Measurements from ENCODE around the gene IRF2BP2. TPM values are rescaled to one million over a fixed set of nuclear protein-coding genes. Genes with fewer than 3 reads are reported as not detected.

The IRF2BP2 gene
- polyA plus RNA-seq, 1 donor: 74.6 TPM

DNA sequence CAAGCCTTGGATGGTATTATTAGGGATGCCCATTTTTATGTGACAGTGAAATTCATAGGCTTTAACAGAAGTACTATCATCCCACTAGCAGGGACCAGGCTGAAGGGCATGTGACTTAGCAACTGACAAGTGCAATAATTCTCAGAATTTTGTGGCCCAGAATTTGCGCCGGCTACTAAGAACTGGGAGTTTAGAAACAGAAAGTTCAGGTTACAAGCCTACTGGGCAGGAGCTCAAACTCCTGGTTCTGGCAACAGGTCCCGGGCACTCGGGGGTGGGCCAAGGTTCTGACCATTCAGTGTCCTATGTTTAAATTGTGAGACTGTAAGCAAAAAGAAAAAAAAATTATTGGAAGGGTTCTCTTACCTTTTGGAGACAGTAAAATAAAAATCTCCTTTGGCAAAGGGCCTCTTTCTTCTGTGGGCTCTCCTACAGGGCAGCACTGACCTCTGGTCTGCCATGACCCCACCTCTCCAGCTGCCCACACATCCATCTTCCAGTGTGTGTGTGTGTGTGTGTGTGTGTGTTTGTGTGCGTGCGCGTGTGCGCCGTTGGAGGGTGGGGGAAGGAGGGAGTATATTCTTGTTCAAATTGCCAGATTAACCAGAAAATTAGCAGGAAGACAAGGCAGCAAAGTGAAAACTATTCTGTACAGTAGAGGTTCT, 26.1 kb downstream of the IRF2BP2 start:
- DNase-seq (ENCODE audit: low read depth): no peak

- no peak for DNase-seq (ENCODE audit: low read depth)
Observed at GRCh38 chr1:234582681-234583301, 27.2 kb downstream of the IRF2BP2 start.

DNA sequence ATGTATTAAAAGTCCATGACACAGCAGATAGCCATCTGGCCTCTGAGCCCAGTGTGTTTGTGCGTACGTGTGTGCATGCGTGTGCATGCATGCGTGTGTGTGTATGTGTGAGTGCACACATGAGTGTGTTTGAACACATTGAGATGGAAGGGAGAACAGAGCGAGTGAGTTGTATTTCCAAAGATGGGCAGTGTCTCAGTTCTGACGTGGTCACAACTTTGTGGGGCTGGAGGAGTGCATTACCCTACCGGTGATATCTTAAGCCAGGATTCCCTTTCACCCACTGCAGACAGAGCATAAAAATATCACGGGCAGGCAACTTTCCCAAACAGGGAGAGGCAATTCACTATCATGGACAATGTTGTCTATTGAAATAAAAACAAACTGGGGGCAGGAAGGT, 27.8 kb downstream of the IRF2BP2 start:
- DNase-seq (ENCODE audit: low read depth): no peak

DNA sequence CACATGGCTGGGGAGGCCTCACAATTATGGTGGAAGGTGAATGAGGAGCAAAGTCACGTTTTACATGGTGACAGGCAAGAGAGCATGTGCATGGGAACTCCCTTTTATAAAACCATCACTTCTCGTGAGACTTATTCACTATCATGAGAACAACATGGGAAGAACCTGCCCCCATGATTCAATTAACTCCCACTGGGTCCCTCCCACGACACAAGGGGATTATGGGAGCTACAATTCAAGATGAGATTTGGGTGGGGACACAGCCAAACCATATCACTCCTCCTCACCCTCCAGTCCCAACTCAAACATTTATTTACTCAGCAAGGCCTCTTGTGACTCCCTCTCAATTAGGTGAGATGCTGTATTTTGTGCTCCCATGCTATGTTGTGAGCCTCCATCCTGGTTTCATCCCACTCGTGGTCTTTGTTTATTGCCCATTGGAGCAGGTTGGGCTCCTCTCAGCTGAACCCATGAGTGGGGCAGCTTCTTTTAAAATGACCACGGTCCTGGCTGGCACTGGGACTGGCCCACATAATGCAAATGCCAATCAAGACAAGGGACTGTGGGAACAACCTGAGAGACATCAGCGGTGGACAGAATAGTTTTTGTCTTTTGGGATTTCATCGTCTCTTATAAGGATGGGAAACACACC, 28.8 kb downstream of the IRF2BP2 start:
- DNase-seq (ENCODE audit: low read depth): no peak

- no peak for DNase-seq (ENCODE audit: low read depth)
Observed at GRCh38 chr1:234579967-234580366, 30.0 kb downstream of the IRF2BP2 start.

- no peak for DNase-seq (ENCODE audit: low read depth)
Observed at GRCh38 chr1:234578735-234579134, 31.2 kb downstream of the IRF2BP2 start.

- DNase-seq (ENCODE audit: low read depth): no peak
Observed at GRCh38 chr1:234578087-234578486, 31.9 kb downstream of the IRF2BP2 start.

GRCh38 chr1:234573711-234574299, 36.2 kb downstream of the IRF2BP2 start:
- DNase-seq (ENCODE audit: low read depth): no peak

DNA sequence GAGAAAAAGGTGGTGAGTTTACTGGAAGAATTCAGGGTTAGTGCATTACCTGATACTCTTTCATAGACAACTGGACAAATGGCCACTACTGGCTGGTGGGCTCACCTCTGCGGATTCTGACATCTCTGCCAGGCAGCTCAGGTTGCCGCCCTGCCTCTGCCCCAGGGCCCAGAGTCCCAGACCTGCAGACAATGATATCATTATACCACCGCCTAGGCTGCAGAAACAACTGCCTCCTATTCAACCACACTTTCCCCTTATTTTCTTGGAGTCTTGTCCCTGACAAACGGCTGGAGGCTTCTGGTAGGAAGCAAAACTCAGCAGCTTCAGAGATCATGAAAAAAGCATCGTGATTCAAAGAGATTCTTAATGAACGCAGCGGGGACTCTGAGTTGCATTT, 37.0 kb downstream of the IRF2BP2 start:
- no peak for DNase-seq (ENCODE audit: low read depth)

DNA sequence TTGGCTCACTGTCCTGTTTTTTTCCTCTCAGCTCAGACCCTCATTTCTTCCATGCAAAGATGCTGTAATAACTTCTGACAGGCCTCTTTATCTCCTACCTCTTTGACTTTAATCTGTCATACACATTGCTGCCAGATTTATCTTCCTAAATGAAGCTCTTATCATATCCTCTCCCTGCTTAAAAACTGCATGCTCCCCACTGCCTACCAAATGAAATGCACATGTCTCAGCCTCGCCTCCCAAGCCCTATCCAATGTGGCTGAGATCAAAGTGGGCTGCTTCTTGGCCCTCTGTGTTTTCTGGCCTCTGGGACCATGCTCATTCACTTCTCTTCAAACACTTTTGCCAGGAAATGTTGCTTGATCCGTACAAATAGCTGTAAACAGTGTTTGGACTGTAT, 38.3 kb downstream of the IRF2BP2 start:
- DNase-seq (ENCODE audit: low read depth): no peak

GRCh38 chr1:234570329-234571120, 39.5 kb downstream of the IRF2BP2 start:
- DNase-seq (ENCODE audit: low read depth): no peak

DNA sequence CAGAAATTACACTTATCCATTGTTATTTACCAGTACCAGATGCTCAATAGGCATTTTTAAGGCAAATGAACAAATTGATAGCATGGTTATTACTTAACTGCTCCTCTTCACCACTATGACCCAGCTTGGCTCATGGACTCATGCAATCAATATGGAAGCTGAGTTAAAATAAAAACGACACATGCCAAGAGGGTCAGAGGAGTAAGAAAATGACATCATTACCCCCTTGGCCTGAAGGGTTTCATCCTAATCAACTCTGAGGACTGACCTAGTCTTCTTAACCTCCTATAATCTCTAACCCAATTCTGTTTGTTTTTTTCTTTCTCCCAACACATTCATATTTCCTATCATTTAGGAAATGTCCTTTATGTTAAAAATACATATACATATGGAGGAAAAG, 41.6 kb downstream of the IRF2BP2 start:
- no peak for DNase-seq (ENCODE audit: low read depth)

DNA sequence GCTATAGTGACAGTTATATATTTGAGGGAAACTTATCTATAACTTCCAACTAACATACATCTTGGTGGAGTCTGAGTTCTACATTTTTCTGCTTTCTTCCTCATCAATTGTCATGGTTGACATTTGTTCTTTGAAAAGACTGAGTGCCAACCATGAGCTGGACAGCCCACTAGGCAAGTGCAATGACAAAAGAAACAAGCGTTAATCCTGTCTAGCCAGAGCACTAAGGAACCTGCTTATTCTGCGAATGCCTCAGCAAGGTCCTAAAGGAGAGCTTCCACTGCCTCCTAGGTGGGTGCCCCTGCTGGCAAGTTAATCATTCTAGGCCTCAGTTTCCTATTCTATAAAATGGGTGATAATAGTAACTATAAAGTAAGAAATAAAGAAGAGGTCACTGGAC, 44.8 kb downstream of the IRF2BP2 start:
- DNase-seq (ENCODE audit: low read depth): no peak

DNA sequence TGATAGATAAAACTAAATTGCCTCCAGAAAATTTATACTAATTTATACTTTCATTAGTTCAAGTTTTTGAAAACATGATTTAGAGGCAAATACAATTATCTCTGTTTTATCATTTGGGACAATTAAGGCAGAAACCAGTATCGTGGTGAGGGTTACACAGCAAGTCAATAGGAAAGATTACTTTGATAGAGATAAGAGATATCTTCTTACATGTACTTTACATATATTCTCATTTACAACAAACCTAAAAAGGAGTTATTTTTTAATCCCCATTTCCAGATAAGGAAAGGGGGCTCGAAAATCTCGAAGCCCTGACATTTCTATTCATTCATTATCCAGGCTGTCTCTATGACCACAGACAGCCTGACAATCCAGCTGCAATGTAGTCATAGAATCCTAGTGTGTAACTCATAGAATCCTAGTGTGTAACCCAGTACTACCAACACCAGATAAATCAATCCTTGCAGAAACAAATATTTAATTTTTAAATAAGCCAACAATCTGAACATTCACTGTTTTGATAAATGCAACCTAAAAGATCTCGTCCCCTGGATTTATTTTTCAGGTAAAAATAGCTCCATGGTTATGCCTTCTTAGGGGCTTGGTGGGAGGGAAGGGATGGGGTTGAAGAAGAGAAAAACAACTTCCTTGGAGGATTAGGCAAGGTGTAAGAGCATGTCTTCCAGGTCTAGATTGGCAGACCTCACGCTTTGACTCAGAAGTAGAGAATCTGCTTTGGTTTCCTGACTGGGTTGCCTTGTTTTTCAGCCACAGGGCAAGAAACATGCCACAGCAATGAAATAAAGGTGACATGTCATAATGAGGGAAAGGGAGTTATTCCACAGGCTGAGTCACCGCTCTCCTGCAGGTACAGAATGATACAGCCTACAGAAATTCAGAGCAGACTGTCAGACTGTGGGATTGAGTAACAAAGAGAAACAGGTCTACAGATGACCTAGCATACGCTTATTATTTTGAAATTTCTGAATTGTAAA, 45.6 kb downstream of the IRF2BP2 start:
- DNase-seq (ENCODE audit: low read depth): no peak

- DNase-seq (ENCODE audit: low read depth): no peak
Observed at GRCh38 chr1:234562334-234562733, 47.6 kb downstream of the IRF2BP2 start.

- DNase-seq (ENCODE audit: low read depth): no peak
Observed at GRCh38 chr1:234561319-234561718, 48.7 kb downstream of the IRF2BP2 start.

DNA sequence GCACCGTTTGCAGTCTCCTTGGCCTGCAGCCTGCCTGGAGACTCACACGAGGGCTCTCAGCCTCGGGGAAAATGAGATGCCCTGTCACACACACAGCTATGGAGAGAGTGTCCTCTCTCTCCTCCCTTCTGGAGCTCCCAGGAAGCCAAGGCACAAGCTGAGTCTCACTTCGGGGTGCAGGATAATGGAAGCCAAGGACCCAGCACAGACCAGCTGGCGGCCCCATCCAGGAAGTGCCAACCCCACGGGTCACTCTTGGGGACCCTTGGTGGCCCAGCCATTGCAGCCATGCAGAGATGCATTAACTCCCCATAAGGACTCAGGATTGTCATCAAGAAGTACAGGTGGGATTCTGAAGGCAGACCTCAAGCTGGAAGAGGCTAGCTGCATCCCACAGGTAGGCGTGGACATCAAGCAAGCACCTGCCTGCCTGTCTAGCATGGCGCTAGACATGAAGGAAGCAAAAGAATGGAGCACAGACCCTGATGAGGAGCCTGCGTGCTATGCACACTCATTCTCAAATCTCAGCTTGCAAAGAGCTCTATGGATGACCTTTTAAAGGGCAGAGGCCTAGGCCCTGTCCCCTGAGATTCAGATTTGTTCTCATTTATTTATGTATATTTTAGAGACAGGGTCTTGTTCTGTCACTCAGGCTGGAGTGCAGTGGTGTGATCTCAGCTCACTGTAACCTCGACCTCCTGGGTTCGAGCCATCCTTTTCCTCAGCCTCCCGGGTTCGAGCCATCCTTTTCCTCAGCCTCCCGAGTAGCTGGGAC, 49.9 kb downstream of the IRF2BP2 start:
- no peak for DNase-seq (ENCODE audit: low read depth)

GRCh38 chr1:234559152-234559901, 50.7 kb downstream of the IRF2BP2 start:
- DNase-seq (ENCODE audit: low read depth): no peak

- no peak for DNase-seq (ENCODE audit: low read depth)
Observed at GRCh38 chr1:234558330-234558836, 51.6 kb downstream of the IRF2BP2 start.
